T-helper 17 cell (primary cell): Measurements from ENCODE around the gene ERN1. TPM values are rescaled to one million over a fixed set of nuclear protein-coding genes. Genes with fewer than 3 reads are reported as not detected.
A peak's percentile ranks its signal among the peaks of the same experiment; 100 is the strongest.

Experiments used
- ATAC-seq: fragments of 150-1000 bp; cut with Tn5 transposase; 2 replicates; pipeline ENCODE4 v1.10.0; 2021; ENCODE audit warnings: mild to moderate bottlenecking, moderate library complexity
- DNase-seq, 3 donors: peaks; one replicate each; pipeline versions ENCODE4 v3.0.0 to v3.0.0-alpha.2; 2020 to 2021
- H3K9me3 ChIP-seq: one replicate; pipeline ENCODE4 v1.7.0; 2013; ENCODE audit warnings: low read length, mild to moderate bottlenecking; ENCODE audit not compliant: control insufficient read depth, poor library complexity, severe bottlenecking
- H3K27ac Mint-ChIP-seq: one replicate; pipeline ENCODE4 v1.8.0; 2022; ENCODE audit warnings: mild to moderate bottlenecking, moderate library complexity, mixed read lengths
- H3K27me3 Mint-ChIP-seq: one replicate; pipeline ENCODE4 v1.8.0; 2022; ENCODE audit warnings: mixed read lengths
- H3K36me3 Mint-ChIP-seq: one replicate; pipeline ENCODE4 v1.8.0; 2022; ENCODE audit warnings: low read depth, mixed read lengths
- H3K4me1 Mint-ChIP-seq: one replicate; pipeline ENCODE4 v1.8.0; 2022; ENCODE audit warnings: mild to moderate bottlenecking, mixed read lengths
- H3K4me3 Mint-ChIP-seq: one replicate; pipeline ENCODE4 v1.8.0; 2022; ENCODE audit warnings: mild to moderate bottlenecking, moderate library complexity, mixed read lengths
- total RNA-seq, 4 donors: library from RNA in 2 of 4; stranded (reverse) in 2 of 4; gene quantifications; one replicate each; pipeline ENCODE4 v1.2.3 and lab custom pipeline; 2022 to 2026

ERN1 gene
- total RNA-seq, 2 donors from 2014 or later, result 185 to 196 TPM

DNA sequence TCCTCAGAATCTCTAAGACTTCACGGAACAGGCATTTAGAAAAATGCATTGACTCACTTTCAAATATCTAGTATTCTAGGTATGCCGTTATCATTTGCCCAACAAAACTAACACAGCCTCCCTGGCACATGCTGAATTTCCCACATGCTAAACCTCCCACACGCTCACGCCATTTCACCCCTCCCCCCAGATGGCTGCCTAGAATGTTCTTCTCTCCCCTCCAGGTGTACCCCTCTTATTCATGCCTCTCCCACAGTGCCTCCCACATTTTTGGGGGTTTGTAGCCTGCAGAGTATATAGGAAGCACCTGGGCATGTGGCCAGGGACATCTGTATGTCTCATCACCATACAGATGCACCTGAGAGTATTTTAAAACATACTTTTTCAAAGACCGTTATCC is 71.3 kb downstream of the ERN1 start:
- Mint-ChIP-seq H3K27me3 (no peaks in the 10 kb centered on the region), H3K4me3 (no peak overlapping the region), H3K27ac (peak overlapping the region; percentile 100), H3K36me3 (peaks cover 22% of the 10 kb centered on the region), H3K4me1 (peaks cover 49% of the 10 kb centered on the region)
- no peak for DNase-seq
- no peak for ATAC-seq
- no peaks in the 10 kb centered on the region for H3K9me3 ChIP-seq

DNA sequence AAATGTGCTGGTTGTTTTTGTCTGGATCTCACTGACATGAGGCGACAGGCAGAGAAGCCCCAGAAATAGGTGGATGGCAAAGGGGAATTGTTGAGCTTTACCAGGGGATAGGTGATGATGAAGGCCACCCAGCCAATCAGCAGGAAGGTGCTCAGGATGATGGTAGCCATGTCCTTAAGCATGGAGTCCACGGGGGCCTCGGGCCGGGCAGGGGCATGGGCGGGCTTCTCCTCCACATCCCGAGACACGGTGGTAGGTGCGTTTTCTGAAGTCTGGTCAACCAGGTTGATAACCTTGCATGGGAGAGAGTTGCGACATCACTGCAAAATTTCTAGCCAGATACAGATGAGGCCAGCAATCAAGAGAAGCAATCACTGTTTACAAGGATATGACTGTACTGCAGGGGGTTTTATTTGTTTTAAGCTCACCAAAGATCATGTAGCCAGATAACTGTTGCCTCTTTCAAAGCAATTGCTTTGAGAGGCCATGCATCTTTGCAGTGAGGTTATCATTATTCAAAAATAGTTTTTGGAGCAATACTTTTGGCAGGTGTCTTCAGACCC is 72.2 kb downstream of the ERN1 start:
- Mint-ChIP-seq H3K27me3 (no peaks in the 10 kb centered on the region), H3K4me3 (no peak overlapping the region), H3K36me3 (peaks cover 22% of the 10 kb centered on the region), H3K4me1 (peaks cover 50% of the 10 kb centered on the region), H3K27ac (peak overlapping the region; percentile 100)
- H3K9me3 ChIP-seq, result no peaks in the 10 kb centered on the region
- ATAC-seq, result no peak
- no peak for DNase-seq

DNA sequence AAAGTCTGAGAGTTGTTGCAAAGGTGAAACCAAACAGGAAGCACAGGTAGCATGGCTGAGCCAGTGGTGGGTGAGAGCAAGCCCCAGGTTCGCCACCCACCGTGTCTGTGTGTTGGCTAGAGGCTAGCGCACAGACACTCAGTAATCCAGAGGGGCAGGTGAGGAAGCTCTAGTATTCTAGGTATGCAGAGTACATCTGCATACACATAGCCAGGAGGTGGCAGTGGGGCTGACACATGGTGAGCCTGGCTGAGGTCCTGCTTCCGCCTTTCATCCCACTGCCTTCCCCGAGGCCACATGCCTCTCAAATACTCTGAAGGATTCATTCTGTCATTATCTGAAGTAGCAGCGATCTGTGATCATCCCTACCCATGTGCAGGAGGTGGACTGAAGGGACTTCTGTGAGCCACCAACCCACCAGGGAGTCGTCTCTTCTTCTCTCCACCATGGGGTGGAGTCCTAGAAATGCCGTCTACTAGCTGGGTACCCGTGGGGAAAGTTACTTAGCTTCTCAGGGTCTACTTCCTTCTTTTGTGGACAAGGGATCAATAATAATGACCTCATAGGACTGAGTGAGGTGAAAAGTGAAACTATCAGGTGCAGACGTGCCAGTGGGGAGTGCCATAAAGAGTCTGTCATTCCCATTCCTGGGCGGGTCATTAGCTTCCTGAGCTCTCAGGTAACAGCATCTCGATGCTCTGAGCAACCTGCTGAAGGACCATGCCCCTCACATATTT is 73.5 kb downstream of the ERN1 start:
- Mint-ChIP-seq H3K36me3 (peaks cover 21% of the 10 kb centered on the region), H3K27ac (peak overlapping the region; percentile 100), H3K4me1 (peaks cover 49% of the 10 kb centered on the region), H3K4me3 (no peak overlapping the region), H3K27me3 (no peaks in the 10 kb centered on the region)
- ATAC-seq, result peak; percentile 56
- no peaks in the 10 kb centered on the region for H3K9me3 ChIP-seq
- DNase-seq, result no peak

DNA sequence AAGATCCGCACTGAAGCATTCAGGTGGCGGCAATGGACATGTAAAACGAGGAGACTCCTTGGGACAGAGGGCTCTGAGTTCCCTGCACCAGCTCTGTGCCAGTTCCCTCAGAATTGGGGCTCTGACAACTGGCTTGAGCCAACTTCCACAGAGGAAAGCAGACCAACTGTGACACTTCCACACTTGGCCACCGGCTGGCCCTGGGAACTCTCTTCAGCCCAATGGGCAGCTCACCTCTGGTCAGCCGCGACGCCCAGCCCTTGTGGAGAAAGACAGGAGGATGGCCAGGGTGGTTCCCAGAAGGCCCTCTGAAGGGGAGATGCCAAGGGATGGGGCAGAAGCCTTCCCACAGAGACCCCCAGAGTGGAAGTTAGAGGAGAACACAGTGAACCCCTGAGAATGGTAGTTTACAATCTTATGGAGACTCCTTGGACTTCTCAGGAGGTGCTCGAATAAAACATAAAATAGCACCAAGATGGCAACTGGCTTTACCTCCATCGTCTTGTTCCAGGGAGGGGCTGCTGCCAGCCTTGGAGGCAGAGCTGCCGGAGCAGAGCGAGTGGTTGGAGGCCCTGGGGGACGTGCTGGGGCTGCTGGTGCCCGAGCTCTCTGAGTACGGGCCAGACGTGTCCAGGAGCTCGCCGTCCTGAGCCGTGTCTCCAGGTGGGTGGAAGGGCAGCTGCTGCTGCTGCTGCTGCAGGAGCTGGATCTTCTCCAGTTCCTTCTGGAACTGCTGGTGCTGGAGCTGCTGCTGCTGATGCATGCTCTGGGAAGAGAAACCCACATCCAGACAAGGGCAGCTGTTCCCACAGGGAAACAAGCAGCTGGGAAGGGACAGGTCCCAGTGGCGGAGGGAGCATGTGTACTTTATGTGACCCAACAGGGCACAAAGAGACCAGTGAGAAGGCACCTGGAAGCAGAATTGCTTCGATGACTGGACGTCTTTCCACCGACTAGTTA is 74.5 kb downstream of the ERN1 start:
- ATAC-seq (no peak), DNase-seq (no peak)
- no peaks in the 10 kb centered on the region for H3K9me3 ChIP-seq
- H3K27ac Mint-ChIP-seq, result peak overlapping the region; percentile 100
- no peaks in the 10 kb centered on the region for H3K27me3 Mint-ChIP-seq
- H3K4me3 Mint-ChIP-seq, result no peak overlapping the region
- H3K36me3 Mint-ChIP-seq, result peaks cover 19% of the 10 kb centered on the region
- peaks cover 50% of the 10 kb centered on the region for H3K4me1 Mint-ChIP-seq

DNA sequence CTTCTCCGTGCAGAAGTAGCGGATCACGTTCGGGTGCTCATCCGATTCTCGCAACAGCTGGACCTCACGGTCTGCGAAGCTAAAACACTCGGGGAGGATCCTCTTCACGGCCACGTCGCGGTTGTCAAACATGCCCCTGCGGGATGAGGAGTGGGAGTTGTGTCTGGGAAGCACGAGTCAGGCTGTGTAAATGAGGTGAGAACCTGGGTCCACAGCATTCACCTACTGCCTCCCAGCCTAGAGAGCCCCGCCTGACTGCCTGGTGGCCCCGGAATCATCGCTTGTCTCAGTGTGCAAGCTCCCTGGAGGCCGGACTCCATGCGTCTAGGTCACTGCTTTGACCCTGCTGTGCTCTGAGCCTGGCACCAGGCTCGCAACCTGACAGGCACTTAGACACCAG is 75.6 kb downstream of the ERN1 start:
- DNase-seq (no peak), ATAC-seq (no peak)
- Mint-ChIP-seq H3K36me3 (peaks cover 13% of the 10 kb centered on the region), H3K4me3 (no peak overlapping the region), H3K27ac (peak overlapping the region; percentile 100), H3K27me3 (no peaks in the 10 kb centered on the region), H3K4me1 (peaks cover 44% of the 10 kb centered on the region)
- H3K9me3 ChIP-seq, result no peaks in the 10 kb centered on the region

DNA sequence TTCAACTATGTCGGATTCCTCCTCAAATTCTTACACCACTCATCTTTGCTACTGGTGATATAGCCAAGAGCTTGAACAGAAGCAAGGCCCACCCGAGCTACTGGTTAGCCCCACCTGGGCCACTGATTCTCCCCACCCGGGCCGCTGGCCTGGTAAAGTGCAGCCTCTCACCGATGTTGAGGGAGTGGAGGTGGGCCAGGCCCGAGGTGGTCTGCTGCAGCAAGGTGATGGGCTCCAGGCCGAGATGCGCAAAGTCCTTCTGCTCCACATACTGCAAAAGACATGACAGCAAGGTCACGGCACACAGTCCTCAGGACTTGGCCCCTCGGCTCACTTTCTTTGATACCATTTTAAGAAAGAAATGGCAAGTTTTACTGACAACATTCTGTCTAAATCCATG is 76.8 kb downstream of the ERN1 start:
- H3K4me3 Mint-ChIP-seq, result no peak overlapping the region
- H3K4me1 Mint-ChIP-seq, result peaks cover 39% of the 10 kb centered on the region
- no peaks in the 10 kb centered on the region for H3K9me3 ChIP-seq
- H3K36me3 Mint-ChIP-seq, result peaks cover 9% of the 10 kb centered on the region
- DNase-seq, result no peak
- no peaks in the 10 kb centered on the region for H3K27me3 Mint-ChIP-seq
- ATAC-seq, result no peak
- peak overlapping the region; percentile 95 for H3K27ac Mint-ChIP-seq

DNA sequence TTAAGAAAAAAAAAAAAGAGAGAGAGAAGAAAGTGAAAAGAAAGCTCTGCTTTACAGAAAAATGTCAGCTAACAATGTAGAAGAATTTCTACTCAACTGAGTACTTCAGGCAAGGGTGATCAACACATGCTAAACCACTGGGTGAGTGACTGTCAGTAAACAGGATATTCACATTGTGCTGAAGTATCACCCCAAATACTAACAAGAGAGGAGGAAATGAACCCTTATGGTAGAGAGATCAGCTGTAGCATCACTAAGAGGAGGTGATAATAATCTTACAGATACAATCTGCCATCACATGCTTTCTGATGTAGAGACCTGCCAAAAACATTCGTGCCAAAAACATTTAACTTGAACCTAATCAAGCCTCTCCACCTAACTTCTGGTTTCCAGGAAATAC is 78.8 kb downstream of the ERN1 start:
- Mint-ChIP-seq H3K27me3 (no peaks in the 10 kb centered on the region), H3K4me1 (peaks cover 37% of the 10 kb centered on the region), H3K36me3 (peaks cover 6% of the 10 kb centered on the region), H3K27ac (peak overlapping the region; percentile 95), H3K4me3 (peak overlapping the region; percentile 55)
- peak; percentile 99 for ATAC-seq
- H3K9me3 ChIP-seq, result no peaks in the 10 kb centered on the region
- no peak for DNase-seq

DNA sequence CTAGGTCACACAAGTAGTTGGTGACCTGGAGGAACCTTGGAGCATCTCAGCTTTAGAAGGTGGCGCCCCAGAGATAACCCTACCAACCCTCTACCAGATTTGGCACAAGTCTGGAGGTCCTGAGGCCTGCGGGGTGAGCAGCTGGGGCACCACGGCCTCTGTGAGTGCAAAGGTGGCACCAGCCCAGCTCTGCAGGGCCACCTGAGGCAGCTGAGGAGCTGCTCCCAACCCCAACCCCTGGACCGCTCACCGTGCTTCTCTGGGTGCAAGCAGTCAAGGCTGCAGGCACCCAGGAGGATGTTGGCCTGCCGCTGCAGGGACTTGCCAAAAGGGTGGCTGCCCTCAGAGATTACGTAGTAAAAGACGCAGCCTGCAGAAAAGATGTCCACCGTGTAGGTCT is 81.1 kb downstream of the ERN1 start:
- H3K9me3 ChIP-seq, result no peaks in the 10 kb centered on the region
- peaks cover 37% of the 10 kb centered on the region for H3K4me1 Mint-ChIP-seq
- DNase-seq (no peak), ATAC-seq (no peak)
- no peaks in the 10 kb centered on the region for H3K27me3 Mint-ChIP-seq
- H3K27ac Mint-ChIP-seq, result peak overlapping the region; percentile 95
- no peak overlapping the region for H3K4me3 Mint-ChIP-seq
- H3K36me3 Mint-ChIP-seq, result peaks cover 12% of the 10 kb centered on the region

DNA sequence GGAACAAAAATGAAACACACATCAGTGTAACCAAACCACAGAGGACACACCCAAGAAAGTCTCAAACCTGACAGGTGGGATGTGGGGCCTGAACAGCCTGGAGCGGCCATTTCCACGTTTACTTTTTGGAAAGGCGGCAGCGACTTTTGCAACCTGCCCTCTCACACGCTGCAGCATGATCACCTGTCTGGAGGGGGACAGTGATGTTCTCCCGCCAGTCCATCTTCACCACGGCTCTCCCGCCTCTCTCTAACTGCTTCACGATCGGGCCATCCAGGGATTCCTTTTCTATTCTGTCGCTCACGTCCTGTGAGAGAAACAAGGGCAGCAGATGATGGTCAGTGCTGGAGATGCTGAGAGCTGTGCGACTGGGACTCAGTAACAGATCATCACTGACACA is 84.8 kb downstream of the ERN1 start:
- Mint-ChIP-seq H3K4me1 (peaks cover 18% of the 10 kb centered on the region), H3K27ac (peak overlapping the region; percentile 79), H3K4me3 (no peak overlapping the region), H3K36me3 (peaks cover 9% of the 10 kb centered on the region), H3K27me3 (no peaks in the 10 kb centered on the region)
- ATAC-seq, result no peak
- no peak for DNase-seq
- H3K9me3 ChIP-seq, result no peaks in the 10 kb centered on the region

DNA sequence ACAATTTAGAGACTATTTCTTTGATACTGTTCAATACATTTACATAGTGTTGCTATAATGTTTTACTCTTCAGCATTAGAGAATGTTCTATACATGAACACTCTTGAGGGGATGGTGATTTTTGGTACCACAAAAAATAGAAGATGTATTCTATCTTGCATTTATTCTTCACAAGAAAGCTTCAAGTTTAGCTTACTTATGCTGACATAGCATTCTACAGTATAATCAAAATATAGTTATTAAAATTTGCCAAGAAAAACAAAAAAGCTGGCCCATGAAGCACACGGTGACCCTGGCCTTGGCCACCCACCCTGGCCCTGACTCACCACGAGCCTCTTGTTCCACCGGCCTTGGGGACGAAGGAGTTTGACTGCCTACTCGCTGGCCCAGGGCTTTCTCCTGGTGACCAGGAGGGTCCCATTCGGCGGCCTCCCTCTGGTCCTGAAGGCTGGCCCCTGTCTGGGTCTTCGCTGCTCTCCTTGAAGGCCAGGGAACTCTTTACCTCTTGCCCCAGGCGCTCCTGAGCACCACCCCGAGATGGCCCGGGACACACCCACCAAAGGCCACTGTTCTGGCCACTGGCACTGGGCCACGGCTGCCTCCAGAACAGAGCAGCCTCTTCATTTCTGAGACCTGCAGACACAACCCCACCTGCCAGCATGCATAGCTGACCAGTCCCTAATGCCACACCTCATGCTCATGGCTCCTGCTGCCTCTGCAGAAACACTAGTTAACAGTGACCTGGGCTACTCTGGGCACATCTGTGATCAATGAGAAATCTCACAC is 87.1 kb downstream of the ERN1 start:
- H3K9me3 ChIP-seq, result no peaks in the 10 kb centered on the region
- no peaks in the 10 kb centered on the region for H3K27me3 Mint-ChIP-seq
- peak overlapping the region; percentile 91 for H3K27ac Mint-ChIP-seq
- H3K36me3 Mint-ChIP-seq, result peaks cover 9% of the 10 kb centered on the region
- DNase-seq (no peak), ATAC-seq (no peak)
- H3K4me3 Mint-ChIP-seq, result no peak overlapping the region
- H3K4me1 Mint-ChIP-seq, result peaks cover 21% of the 10 kb centered on the region

DNA sequence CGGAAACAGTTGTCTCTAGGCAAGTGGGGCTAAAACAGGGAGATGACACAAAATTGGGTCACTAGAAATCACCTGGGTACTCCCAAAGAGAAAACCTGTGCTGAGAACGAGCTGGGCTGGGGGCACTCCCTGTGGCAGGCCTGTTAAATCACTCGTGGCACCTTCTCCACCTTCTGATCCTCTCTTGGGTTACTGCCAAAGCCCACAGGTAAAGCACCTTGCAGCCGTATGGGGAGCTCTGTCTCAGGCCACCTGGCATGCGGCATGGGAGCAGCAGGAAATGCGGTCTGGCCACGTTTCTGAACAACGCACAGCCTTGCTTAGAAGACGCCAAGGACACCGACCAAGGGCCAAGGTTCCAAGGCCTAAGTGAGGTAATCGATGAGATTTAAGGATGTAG is 88.0 kb downstream of the ERN1 start:
- ATAC-seq, result peak; percentile 83
- H3K9me3 ChIP-seq, result no peaks in the 10 kb centered on the region
- H3K27ac Mint-ChIP-seq, result peak overlapping the region; percentile 91
- peak overlapping the region; percentile 58 for H3K4me3 Mint-ChIP-seq
- peaks cover 22% of the 10 kb centered on the region for H3K4me1 Mint-ChIP-seq
- peaks cover 9% of the 10 kb centered on the region for H3K36me3 Mint-ChIP-seq
- no peak for DNase-seq
- H3K27me3 Mint-ChIP-seq, result no peaks in the 10 kb centered on the region

DNA sequence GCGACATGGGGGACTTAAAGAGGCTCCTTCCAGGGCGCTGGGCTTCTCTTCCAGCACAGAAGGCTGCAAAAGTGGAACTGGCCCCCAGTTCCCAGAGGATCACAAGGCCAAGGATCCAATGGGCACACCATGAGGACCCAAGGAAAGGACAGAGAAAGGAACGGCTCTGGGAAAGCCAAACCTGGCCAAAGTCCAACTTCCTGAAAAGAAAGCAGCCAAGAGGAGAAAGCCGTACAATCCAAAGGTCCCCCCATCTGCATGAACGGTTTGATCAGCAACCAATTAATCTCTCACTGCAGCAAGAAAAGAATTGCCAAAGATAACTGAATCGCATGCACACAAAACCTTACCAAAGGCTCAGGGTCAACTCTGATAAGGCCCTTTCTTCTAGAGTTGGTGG is 89.7 kb downstream of the ERN1 start:
- H3K9me3 ChIP-seq, result no peaks in the 10 kb centered on the region
- DNase-seq (no peak), ATAC-seq (no peak)
- peaks cover 5% of the 10 kb centered on the region for H3K36me3 Mint-ChIP-seq
- no peaks in the 10 kb centered on the region for H3K27me3 Mint-ChIP-seq
- peak overlapping the region; percentile 76 for H3K27ac Mint-ChIP-seq
- no peak overlapping the region for H3K4me3 Mint-ChIP-seq
- H3K4me1 Mint-ChIP-seq, result peaks cover 26% of the 10 kb centered on the region

DNA sequence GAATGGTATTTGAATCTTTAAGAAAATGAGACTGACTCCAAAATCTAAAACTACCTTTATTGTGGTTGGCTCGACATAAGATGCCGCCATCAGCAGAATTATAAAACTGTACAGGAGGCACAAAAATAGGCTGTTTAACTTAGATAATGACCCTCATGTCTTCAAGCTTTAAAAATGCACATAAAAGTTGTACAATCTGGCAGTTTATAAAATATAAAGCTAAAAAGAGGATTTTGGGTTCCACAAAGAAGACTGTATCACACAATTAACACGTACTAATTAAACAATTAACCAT is 90.9 kb downstream of the ERN1 start:
- no peak for DNase-seq
- Mint-ChIP-seq H3K36me3 (peaks cover 3% of the 10 kb centered on the region), H3K27ac (peak overlapping the region; percentile 76), H3K27me3 (no peaks in the 10 kb centered on the region), H3K4me1 (peaks cover 23% of the 10 kb centered on the region), H3K4me3 (no peak overlapping the region)
- H3K9me3 ChIP-seq, result no peaks in the 10 kb centered on the region
- ATAC-seq, result no peak
